ENCODE data around the gene QARS1. TPM values are rescaled to one million over a fixed set of nuclear protein-coding genes. Genes with fewer than 3 reads are reported as not detected.

The QARS1 gene
- total and polyA plus RNA-seq, 2 of the 13 experiments (the other 11 are each of a cell fraction or from before 2014, with no cell fraction given): 307 to 327 TPM

DNA sequence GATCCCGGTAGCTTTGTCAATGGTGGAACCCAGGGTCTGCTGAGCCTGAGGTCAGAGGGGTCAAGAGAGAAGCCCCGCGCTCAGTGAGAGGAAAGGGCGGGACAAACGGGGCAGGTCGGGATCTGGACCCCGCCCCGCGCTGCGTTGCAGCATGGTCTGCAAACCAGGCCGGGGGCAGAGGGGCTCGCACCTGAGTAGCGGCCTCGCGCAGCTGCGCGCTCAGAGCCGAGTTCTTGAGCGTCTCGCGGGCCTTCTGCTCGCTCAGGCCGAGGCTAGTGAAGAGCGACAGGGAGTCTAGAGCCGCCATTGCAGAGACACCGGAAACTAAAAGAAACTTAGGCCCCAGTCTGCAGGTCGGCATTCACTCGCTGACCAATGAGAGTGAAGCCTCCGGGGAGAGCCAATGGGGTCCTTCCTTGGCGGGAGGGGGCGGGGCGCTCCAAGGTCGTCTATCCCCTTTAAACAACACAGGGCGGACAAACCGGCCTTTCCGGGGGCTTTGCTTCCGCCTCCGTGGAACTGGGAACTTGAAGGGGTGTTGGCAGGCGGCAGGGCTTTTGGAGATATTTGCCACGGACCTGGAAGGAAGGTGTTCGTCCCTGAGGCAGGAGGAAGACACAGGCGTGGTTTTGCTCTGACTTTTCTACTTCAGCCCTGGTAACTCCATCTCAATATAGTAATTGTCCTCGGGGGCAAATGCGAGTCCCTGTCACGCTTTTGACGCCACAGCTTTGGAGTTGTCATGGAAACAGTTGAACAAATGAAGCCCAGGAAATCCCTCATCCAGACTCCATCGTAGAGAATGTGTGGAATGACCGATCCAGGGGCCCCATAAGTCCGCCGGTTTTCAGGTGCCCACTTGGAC is at the start of gene QARS1 (continued):
- TF ChIP-seq ZNF552 (CRISPR knock-in tag; IDR thresholded peaks at IDR 0.05; ENCODE audit: borderline replicate concordance) (no peak), KDM6A (CRISPR knock-in tag; IDR thresholded peaks at IDR 0.05; ENCODE audit: low read depth) (no peak), NRL (CRISPR knock-in tag; IDR thresholded peaks at IDR 0.05; ENCODE audit: borderline replicate concordance) (0 out of 2 replicates have a peak, but pooled peaks have one; percentile 67), MYC (CRISPR knock-in tag; IDR thresholded peaks at IDR 0.05; ENCODE audit: borderline replicate concordance) (peak; percentile 94; the same call in 1 of the 2 replicates), MEIS1 (CRISPR knock-in tag; IDR thresholded peaks at IDR 0.05; ENCODE audit: borderline replicate concordance) (no peak), SPEN (CRISPR knock-in tag; IDR thresholded peaks at IDR 0.05; ENCODE audit: low read depth) (peak; percentile 79; the same call in 1 of the 2 replicates)
- TF ChIP-seq, protein P1, sequence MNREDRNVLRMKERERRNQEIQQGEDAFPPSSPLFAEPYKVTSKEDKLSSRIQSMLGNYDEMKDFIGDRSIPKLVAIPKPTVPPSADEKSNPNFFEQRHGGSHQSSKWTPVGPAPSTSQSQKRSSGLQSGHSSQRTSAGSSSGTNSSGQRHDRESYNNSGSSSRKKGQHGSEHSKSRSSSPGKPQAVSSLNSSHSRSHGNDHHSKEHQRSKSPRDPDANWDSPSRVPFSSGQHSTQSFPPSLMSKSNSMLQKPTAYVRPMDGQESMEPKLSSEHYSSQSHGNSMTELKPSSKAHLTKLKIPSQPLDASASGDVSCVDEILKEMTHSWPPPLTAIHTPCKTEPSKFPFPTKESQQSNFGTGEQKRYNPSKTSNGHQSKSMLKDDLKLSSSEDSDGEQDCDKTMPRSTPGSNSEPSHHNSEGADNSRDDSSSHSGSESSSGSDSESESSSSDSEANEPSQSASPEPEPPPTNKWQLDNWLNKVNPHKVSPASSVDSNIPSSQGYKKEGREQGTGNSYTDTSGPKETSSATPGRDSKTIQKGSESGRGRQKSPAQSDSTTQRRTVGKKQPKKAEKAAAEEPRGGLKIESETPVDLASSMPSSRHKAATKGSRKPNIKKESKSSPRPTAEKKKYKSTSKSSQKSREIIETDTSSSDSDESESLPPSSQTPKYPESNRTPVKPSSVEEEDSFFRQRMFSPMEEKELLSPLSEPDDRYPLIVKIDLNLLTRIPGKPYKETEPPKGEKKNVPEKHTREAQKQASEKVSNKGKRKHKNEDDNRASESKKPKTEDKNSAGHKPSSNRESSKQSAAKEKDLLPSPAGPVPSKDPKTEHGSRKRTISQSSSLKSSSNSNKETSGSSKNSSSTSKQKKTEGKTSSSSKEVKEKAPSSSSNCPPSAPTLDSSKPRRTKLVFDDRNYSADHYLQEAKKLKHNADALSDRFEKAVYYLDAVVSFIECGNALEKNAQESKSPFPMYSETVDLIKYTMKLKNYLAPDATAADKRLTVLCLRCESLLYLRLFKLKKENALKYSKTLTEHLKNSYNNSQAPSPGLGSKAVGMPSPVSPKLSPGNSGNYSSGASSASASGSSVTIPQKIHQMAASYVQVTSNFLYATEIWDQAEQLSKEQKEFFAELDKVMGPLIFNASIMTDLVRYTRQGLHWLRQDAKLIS (CRISPR knock-in tag; IDR thresholded peaks at IDR 0.05): peak; percentile 80; the same call in 1 of the 2 replicates
- TF ChIP-seq, protein P2, sequence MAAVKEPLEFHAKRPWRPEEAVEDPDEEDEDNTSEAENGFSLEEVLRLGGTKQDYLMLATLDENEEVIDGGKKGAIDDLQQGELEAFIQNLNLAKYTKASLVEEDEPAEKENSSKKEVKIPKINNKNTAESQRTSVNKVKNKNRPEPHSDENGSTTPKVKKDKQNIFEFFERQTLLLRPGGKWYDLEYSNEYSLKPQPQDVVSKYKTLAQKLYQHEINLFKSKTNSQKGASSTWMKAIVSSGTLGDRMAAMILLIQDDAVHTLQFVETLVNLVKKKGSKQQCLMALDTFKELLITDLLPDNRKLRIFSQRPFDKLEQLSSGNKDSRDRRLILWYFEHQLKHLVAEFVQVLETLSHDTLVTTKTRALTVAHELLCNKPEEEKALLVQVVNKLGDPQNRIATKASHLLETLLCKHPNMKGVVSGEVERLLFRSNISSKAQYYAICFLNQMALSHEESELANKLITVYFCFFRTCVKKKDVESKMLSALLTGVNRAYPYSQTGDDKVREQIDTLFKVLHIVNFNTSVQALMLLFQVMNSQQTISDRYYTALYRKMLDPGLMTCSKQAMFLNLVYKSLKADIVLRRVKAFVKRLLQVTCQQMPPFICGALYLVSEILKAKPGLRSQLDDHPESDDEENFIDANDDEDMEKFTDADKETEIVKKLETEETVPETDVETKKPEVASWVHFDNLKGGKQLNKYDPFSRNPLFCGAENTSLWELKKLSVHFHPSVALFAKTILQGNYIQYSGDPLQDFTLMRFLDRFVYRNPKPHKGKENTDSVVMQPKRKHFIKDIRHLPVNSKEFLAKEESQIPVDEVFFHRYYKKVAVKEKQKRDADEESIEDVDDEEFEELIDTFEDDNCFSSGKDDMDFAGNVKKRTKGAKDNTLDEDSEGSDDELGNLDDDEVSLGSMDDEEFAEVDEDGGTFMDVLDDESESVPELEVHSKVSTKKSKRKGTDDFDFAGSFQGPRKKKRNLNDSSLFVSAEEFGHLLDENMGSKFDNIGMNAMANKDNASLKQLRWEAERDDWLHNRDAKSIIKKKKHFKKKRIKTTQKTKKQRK (IDR thresholded peaks at IDR 0.05; ENCODE audit: low read length): no peak
- TF ChIP-seq, protein P3, sequence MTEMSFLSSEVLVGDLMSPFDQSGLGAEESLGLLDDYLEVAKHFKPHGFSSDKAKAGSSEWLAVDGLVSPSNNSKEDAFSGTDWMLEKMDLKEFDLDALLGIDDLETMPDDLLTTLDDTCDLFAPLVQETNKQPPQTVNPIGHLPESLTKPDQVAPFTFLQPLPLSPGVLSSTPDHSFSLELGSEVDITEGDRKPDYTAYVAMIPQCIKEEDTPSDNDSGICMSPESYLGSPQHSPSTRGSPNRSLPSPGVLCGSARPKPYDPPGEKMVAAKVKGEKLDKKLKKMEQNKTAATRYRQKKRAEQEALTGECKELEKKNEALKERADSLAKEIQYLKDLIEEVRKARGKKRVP (CRISPR knock-in tag; IDR thresholded peaks at IDR 0.05): 0 out of 4 replicates have a peak, but pooled peaks of 1 of the 2 experiments have one; percentile 12
- TF ChIP-seq, protein P4, sequence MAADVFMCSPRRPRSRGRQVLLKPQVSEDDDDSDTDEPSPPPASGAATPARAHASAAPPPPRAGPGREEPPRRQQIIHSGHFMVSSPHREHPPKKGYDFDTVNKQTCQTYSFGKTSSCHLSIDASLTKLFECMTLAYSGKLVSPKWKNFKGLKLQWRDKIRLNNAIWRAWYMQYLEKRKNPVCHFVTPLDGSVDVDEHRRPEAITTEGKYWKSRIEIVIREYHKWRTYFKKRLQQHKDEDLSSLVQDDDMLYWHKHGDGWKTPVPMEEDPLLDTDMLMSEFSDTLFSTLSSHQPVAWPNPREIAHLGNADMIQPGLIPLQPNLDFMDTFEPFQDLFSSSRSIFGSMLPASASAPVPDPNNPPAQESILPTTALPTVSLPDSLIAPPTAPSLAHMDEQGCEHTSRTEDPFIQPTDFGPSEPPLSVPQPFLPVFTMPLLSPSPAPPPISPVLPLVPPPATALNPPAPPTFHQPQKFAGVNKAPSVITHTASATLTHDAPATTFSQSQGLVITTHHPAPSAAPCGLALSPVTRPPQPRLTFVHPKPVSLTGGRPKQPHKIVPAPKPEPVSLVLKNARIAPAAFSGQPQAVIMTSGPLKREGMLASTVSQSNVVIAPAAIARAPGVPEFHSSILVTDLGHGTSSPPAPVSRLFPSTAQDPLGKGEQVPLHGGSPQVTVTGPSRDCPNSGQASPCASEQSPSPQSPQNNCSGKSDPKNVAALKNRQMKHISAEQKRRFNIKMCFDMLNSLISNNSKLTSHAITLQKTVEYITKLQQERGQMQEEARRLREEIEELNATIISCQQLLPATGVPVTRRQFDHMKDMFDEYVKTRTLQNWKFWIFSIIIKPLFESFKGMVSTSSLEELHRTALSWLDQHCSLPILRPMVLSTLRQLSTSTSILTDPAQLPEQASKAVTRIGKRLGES (CRISPR knock-in tag; IDR thresholded peaks at IDR 0.05; ENCODE audit: borderline replicate concordance): no peak
- TF ChIP-seq, protein P5, sequence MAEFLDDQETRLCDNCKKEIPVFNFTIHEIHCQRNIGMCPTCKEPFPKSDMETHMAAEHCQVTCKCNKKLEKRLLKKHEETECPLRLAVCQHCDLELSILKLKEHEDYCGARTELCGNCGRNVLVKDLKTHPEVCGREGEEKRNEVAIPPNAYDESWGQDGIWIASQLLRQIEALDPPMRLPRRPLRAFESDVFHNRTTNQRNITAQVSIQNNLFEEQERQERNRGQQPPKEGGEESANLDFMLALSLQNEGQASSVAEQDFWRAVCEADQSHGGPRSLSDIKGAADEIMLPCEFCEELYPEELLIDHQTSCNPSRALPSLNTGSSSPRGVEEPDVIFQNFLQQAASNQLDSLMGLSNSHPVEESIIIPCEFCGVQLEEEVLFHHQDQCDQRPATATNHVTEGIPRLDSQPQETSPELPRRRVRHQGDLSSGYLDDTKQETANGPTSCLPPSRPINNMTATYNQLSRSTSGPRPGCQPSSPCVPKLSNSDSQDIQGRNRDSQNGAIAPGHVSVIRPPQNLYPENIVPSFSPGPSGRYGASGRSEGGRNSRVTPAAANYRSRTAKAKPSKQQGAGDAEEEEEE (CRISPR knock-in tag; IDR thresholded peaks at IDR 0.05; ENCODE audit: borderline replicate concordance): no peak
